GM23248 (cell line): ENCODE measurements around the gene TMEM234. TPM values are rescaled to one million over a fixed set of nuclear protein-coding genes. Genes with fewer than 3 reads are reported as not detected.

Experiments used
- DNase-seq: peaks from one replicate; pipeline ENCODE4 v3.0.0-alpha.2; 2015
- H2AFZ ChIP-seq: fragments of 200-600 bp; sonication (generic); 2 replicates; pipeline ENCODE4 v1.6.1; 2016; ENCODE audit warnings: antibody characterized with exemption
- H3F3A ChIP-seq: fragments of 200-600 bp; sonication (generic); 2 replicates; pipeline ENCODE4 v1.6.1; 2016; ENCODE audit warnings: mild to moderate bottlenecking, antibody characterized with exemption, mixed run types; ENCODE audit not compliant: insufficient read depth
- H3K27ac ChIP-seq: fragments of 200-600 bp; sonication (generic); 2 replicates; pipeline ENCODE4 v1.5.1; 2016; ENCODE audit warnings: mild to moderate bottlenecking
- H3K27me3 ChIP-seq: fragments of 200-600 bp; sonication (generic); replicated peaks from 2 replicates; pipeline ENCODE4 v1.6.1; 2016; ENCODE audit warnings: mild to moderate bottlenecking; ENCODE audit not compliant: insufficient read depth
- H3K36me3 ChIP-seq: fragments of 200-600 bp; sonication (generic); 2 replicates; pipeline ENCODE4 v1.6.1; 2016; ENCODE audit warnings: low read depth, mild to moderate bottlenecking
- H3K4me1 ChIP-seq: fragments of 200-600 bp; sonication (generic); 2 replicates; pipeline ENCODE4 v1.6.1; 2016; ENCODE audit warnings: mild to moderate bottlenecking; ENCODE audit not compliant: insufficient read depth
- H3K4me2 ChIP-seq: fragments of 200-600 bp; sonication (generic); one replicate; pipeline ENCODE4 v1.6.1; 2016; ENCODE audit warnings: mild to moderate bottlenecking; ENCODE audit not compliant: unreplicated experiment
- H3K4me3 ChIP-seq: fragments of 200-600 bp; sonication (generic); 2 replicates; pipeline ENCODE4 v1.5.1; 2016; ENCODE audit warnings: mild to moderate bottlenecking
- H3K79me2 ChIP-seq: fragments of 200-600 bp; sonication (generic); 2 replicates; pipeline ENCODE4 v1.6.1; 2016; ENCODE audit warnings: mild to moderate bottlenecking; ENCODE audit not compliant: insufficient read depth
- H3K9ac ChIP-seq: fragments of 200-600 bp; sonication (generic); 2 replicates; pipeline ENCODE4 v1.6.1; 2016; ENCODE audit warnings: mild to moderate bottlenecking
- H3K9me2 ChIP-seq: fragments of 200-600 bp; sonication (generic); 2 replicates; pipeline ENCODE4 v1.6.1; 2016; ENCODE audit warnings: mixed run types, mild to moderate bottlenecking, moderate library complexity; ENCODE audit not compliant: insufficient read depth
- H3K9me3 ChIP-seq: fragments of 200-600 bp; sonication (generic); one replicate; pipeline ENCODE4 v1.6.1; 2017; ENCODE audit warnings: low read depth
- H4K20me1 ChIP-seq: fragments of 200-600 bp; sonication (generic); 2 replicates; pipeline ENCODE4 v1.6.0; 2016; ENCODE audit not compliant: insufficient read depth
- EZH2 ChIP-seq: fragments of 200-600 bp; sonication (generic); IDR thresholded peaks from 2 replicates; pipeline ENCODE4 v1.6.1; 2018; ENCODE audit warnings: antibody characterized with exemption, mild to moderate bottlenecking; ENCODE audit not compliant: insufficient read depth, poor library complexity, severe bottlenecking
- EZH2phosphoT487 ChIP-seq: fragments of 200-600 bp; sonication (generic); IDR thresholded peaks from 2 replicates; pipeline ENCODE4 v1.6.1; 2018; ENCODE audit warnings: antibody characterized with exemption, moderate library complexity, mild to moderate bottlenecking, low read depth; ENCODE audit not compliant: insufficient read depth
- WGBS, 2 experiments: methylation state at CpG; one replicate each; pipeline ENCODE4 v1.1.6; 2015 to 2017; ENCODE audit warnings: low lambda C conversion rate in 2 of 2, low coverage in 1 of 2; ENCODE audit errors: missing lambda C conversion rate in 2 of 2; 5-methylcytosine and 5-hydroxymethylcytosine counted together
- in situ Hi-C: fragments of 300-500 bp; cut with MboI; formaldehyde crosslinking; loops from 2 replicates; pipeline ENCODE4 v1.15.0; 2020
- polyA plus RNA-seq: library from polyadenylated mRNA; unstranded; fragments of >200 nt; fragmentation: Nextera tagmentation; extraction: Ambion mirVana; gene quantifications from 2 replicates; pipeline ENCODE4 v1.2.1, GENCODE V29; 2016
- total RNA-seq: library from RNA; depleted of rRNA; stranded (reverse); fragments of >200 nt; shearing (Covaris generic); gene quantifications from 2 replicates; pipeline ENCODE4 v1.2.3, GENCODE V29; 2014

Gene TMEM234
- total and polyA plus RNA-seq, 2 experiments from 2014 or later = 23.5 to 26.1 TPM

DNA sequence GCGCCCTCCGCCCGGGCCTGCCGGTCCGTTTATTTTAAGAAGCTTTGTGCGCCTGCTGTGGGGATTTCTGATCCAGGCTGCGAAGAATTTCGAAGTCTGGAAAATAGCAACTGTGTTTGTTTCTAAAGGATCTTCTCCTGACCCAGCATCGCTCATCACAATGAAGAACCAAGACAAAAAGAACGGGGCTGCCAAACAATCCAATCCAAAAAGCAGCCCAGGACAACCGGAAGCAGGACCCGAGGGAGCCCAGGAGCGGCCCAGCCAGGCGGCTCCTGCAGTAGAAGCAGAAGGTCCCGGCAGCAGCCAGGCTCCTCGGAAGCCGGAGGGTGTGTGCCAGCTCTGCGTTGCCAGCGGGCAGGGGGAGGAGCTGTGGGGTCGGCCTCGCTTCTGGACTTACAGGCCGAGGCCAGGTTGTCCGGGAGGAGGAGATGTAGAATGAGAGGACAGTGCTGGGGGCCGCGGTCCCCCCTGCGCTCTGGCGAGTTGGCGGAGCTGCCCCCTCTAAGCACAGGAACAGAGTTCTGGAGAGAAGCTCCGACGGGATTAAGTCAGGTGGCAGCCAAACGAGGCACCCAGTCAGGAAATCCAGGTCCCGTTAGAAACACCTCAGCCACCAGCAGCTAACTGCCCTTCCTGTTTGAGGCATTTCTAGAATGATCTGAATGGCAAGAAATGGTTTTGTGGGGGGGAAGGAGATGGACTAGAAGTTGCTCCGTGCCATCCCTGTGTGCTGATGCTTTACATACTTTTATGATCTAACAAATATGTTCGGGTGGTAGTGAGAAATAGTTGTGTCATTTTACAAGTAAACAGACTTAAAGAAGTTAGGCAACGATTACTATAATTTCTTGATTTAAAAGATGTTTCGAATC is 41.7 kb downstream of the TMEM234 start:
- in situ Hi-C loops = no loop called here
- peak overlapping the region; percentile 99 for H3K27ac ChIP-seq

DNA sequence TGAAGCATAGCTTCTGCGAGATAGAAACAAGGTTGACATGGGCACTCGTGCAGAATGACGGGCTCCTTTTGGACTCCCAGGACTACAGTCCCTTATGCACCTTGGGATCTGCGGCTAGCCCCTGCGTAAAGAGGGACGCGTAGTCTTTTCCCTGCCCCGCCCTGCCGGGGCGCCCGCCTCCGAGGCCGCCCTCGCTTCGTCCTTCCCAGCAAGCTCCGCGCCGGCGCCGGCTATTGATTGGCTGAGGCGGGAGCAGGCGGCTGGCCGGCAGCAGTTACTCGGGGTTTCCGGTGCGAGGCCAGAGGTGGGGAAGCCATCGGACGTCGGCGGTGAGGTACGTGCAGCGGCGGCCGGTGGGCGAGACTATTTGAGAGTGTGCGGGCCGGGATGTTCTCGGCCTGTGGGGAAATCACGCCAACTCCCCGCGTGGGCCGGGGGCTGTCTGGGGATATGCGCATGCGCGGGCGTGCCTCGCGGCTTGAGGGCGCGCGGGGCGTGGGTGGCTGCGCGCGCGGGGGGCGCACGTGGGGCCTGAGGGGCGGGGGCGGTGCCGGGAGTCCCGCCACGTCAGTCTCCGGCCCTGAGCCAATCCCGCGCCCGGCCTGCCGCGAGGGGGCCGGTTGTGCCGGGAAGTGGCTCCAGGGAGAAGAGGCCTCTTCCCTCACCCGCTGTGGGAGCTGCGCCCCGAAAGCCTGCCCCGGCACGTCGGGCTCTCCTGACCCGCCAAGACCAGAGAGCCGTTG is 42.5 kb downstream of the TMEM234 start, which contains the start of gene TXLNA:
TSS of gene TXLNA (plus strand) at position 233 of the 743 bp plus-strand sequence. CDS start 671 bp downstream, outside the sequence.
- Histone ChIP-seq H3K4me2 (peak within 1 kb of the TSS; percentile 99), H3F3A (peaks cover 47% of the 10 kb centered on the region), H3K9me3 (no peaks in the 10 kb centered on the region), H3K9ac (peak within 1 kb of the TSS; percentile 99), H3K4me1 (peaks cover 27% of the 10 kb centered on the region), H2AFZ (peak within 1 kb of the TSS; percentile 91), H3K27me3 (no peaks in the 10 kb centered on the region), H3K4me3 (peak within 1 kb of the TSS; percentile 92), H3K36me3 (peaks cover 11% of the 10 kb centered on the region), H3K27ac (peak within 1 kb of the TSS; percentile 99), H3K9me2 (no peaks in the 10 kb centered on the region), H3K79me2 (peaks cover 46% of the 10 kb centered on the region), H4K20me1 (peaks cover under 1% of the 10 kb centered on the region; the same call in 1 of the 2 replicates)
- 1 to 2% methylated on average over 66 to 69 of the region's 79 CpGs for WGBS, 2 experiments
- in situ Hi-C loops = no loop called here
- TF ChIP-seq EZH2 (no peak), EZH2phosphoT487 (no peak)
- DNase-seq = peak; percentile 98

More for the DNA sequence above, 41.7 kb downstream of the TMEM234 start:
- peak overlapping the region; percentile 92 for H3K4me3 ChIP-seq
- peaks cover 19% of the 10 kb centered on the region for H3K36me3 ChIP-seq
- H3K9ac ChIP-seq = peak overlapping the region; percentile 99
- DNase-seq = peak; percentile 79
- H3K4me2 ChIP-seq = peak overlapping the region; percentile 99
- H3K9me3 ChIP-seq = no peaks in the 10 kb centered on the region
- H3K4me1 ChIP-seq = peaks cover 30% of the 10 kb centered on the region
- H3K27me3 ChIP-seq = no peaks in the 10 kb centered on the region
- peaks cover 47% of the 10 kb centered on the region for H3F3A ChIP-seq
- no peak for TF ChIP-seq EZH2phosphoT487
- no peak for TF ChIP-seq EZH2
- peaks cover 5% of the 10 kb centered on the region; the same call in 1 of the 2 replicates for H4K20me1 ChIP-seq
- H3K9me2 ChIP-seq = no peaks in the 10 kb centered on the region
- peaks cover 54% of the 10 kb centered on the region for H3K79me2 ChIP-seq
- peak overlapping the region; percentile 66 for H2AFZ ChIP-seq
- WGBS, 2 experiments = 1% methylated on average over 27 to 36 of the region's 36 CpGs

GRCh38 chr1:32179193-32179442 is 43.0 kb downstream of the TMEM234 start:
- no peaks in the 10 kb centered on the region for H3K9me3 ChIP-seq
- peaks cover 11% of the 10 kb centered on the region; the same call in 1 of the 2 replicates for H3K36me3 ChIP-seq
- no peaks in the 10 kb centered on the region for H4K20me1 ChIP-seq
- in situ Hi-C loops = no loop called here
- H3K4me1 ChIP-seq = peaks cover 24% of the 10 kb centered on the region
- WGBS, 2 experiments = 13% methylated on average over 7 of the region's 7 CpGs
- H3K4me3 ChIP-seq = peak overlapping the region; percentile 92
- H2AFZ ChIP-seq = peak overlapping the region; percentile 91
- peaks cover 47% of the 10 kb centered on the region for H3F3A ChIP-seq
- no peak for TF ChIP-seq EZH2phosphoT487
- no peak for TF ChIP-seq EZH2
- peak overlapping the region; percentile 99 for H3K9ac ChIP-seq
- DNase-seq = no peak
- no peaks in the 10 kb centered on the region for H3K9me2 ChIP-seq
- peak overlapping the region; percentile 81 for H3K4me2 ChIP-seq
- H3K27me3 ChIP-seq = no peaks in the 10 kb centered on the region
- H3K27ac ChIP-seq = peak overlapping the region; percentile 99
- peaks cover 41% of the 10 kb centered on the region for H3K79me2 ChIP-seq

DNA sequence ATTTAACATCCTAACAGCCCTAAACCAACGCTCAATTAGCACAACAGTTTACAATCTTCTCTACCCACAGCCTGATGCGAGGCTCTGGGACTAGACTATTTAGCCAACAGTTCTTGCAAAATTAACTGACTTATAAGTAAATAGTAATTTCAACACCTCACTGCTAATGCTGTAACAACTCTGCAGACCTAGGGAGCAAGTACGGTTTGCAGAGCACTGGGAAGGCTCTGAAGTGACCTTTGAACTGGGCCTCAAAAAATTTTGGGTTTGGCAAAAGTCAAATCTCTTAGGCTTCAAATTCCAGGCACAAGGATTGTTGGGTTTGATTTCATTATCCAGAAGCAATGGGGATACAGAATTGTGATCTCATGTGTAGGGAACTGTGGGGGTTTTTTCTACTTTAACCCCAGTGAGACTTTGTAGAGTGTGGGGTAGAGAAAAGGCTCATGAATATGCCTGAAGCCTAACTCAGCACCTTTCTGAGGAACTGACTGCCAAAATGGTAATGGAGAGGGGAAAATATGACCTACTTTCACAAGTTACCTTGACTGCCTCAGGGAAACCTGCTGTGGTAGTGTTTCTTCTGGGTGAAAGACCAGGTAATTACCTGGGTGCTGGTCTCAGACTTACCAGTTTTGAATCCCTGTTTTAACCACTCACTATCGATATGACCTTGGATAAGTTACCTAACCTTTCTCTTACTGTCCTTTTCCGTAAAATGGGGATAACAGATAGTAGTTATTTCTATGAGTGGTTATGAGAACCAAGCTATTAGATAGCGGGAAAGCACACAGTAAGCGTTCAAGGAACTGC is 43.6 kb downstream of the TMEM234 start:
- Histone ChIP-seq H3K9me2 (no peaks in the 10 kb centered on the region), H3K4me3 (peak overlapping the region; percentile 92), H3K36me3 (peaks cover 11% of the 10 kb centered on the region; the same call in 1 of the 2 replicates), H3F3A (peaks cover 47% of the 10 kb centered on the region), H3K4me1 (peaks cover 19% of the 10 kb centered on the region), H3K27ac (peak overlapping the region; percentile 99), H3K27me3 (no peaks in the 10 kb centered on the region), H4K20me1 (no peaks in the 10 kb centered on the region), H3K4me2 (peak overlapping the region; percentile 81), H3K9ac (peak overlapping the region; percentile 99), H2AFZ (peak overlapping the region; percentile 91), H3K79me2 (peaks cover 36% of the 10 kb centered on the region), H3K9me3 (no peaks in the 10 kb centered on the region)
- no peak for DNase-seq
- 82% methylated on average over 7 of the region's 7 CpGs for WGBS, 2 experiments
- in situ Hi-C loops = no loop called here
- no peak for TF ChIP-seq EZH2
- no peak for TF ChIP-seq EZH2phosphoT487
